CD4-positive, alpha-beta T cell treated with Interleukin-10 for 1 hour (primary cell): Measurements from ENCODE around the gene ANKRD36.
"Not testable (repeated sequence)": the region's sequence is repeated elsewhere in the genome, so short reads cannot be mapped to it uniquely, and the experiment has no call there.

Experiments
- DNase-seq: peaks from one replicate; pipeline ENCODE4 v3.0.0-alpha.2; 2020

ANKRD36 gene

DNA sequence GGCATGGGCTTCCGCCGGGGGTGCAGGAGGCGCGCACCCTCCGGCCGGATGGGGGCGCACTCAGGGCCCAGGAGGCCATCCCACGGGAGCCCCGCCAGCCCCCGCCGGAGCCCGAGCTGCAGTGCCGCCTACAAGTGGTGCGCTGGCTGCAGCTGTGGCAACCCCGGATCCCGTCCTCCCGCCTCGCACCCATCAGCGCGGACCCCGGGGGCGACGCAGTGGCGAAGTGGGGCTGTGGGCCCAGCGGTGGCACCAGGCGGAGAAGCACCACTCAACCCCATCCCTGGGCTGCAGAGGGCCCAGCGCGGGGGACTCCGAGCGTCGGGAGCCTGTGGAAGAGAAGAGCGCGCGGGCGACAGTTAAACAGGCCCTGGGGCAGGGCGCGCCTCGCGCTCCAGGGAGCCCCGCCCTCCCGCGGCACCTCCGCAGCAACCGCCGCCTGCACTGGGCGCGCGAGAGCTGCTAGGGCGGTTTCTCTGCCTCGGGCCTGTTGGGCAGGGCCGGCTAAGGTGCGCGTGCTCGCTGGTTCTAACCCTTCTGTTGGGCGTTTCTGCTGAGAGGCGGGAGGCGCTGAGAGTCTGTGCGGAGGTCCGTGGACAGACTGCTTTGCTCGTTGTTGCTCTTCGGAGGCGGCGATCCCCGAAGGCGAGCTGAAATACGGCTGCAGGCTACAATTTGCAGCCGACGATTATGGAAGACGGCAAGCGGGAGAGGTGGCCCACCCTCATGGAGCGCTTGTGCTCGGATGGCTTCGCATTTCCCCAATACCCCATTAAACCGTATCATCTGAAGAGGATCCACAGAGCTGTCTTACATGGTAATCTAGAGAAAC is at the start of gene ANKRD36:
Gene ANKRD36, plus strand, starts transcription at position 104 of the 832 bp plus-strand sequence. Its CDS starts 587 bp downstream, at position 691.
- peak; percentile 85 for DNase-seq

DNA sequence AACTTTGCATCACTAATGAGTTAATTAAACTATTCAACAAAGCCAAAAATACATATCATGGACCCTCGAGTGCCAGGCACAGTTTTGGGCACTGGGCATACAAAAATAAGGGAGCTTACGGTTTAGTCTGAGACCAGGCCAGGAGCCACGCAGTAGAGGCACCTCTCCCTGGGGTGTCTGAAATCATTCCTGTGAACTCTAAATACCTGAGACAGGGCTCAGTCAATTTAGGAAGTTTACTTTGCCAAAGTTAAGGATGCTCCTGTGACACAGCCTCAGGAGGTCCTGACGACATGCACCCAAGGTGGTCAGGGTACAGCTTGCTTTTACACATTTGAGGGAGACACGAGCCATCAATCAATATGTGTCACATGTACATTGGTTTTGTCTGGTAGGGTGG is 46.9 kb upstream of the ANKRD36 start:
- not testable (repeated sequence) for DNase-seq

DNA sequence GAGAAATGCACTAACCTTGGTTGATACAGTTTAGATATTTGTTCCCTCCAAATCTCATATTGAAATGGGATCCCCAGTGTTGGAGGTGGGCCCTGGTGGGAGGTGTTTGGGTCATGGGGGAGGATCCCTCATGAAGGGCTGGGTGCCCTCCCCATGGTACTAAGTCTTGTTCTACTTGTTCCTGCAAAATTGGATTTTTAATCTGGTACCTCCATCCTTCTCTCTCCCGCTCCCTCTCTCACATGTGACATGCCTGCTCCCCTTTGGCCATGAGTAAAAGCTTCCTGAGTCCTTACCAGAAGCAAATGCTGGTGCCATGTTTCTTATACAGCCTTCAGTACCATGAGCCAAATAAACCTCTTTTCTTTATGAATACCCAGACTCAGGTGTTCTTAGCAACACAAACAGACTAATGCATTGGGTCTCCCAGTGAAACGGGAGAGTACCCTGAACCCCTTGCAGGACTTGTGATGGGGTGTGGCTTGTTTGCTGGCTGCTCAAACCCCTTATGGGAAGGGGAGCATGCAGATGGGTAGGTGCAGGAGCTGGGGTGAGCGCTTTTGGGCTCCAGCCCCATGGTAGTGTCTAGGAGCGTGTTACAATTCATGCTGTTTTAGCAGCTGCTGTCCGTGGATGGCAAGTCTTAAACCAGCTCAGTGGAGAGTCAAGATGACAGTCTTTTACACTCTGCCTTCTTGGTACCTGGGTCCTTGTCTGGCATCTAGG is 45.5 kb upstream of the ANKRD36 start:
- DNase-seq, result no peak

DNA sequence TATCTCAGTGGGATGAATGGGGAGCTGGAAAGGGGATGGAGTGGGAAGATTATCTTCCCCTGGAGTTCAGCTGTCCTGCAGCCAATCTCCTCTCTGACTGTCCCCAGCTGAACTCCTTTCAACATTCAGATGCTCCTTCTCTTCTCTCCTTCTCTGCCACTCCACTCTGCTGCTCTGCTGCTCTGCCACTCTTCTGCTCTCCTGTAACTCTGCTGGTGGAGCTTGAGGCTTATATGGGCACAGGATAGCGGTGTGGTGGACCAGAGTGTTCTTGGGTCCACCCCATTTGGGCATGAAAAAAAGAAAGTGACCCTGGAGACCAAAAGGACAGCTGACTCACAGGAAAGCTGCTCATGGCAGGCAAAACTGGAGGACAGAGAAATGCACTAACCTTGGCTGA is 44.9 kb upstream of the ANKRD36 start:
- DNase-seq, result no peak

DNA sequence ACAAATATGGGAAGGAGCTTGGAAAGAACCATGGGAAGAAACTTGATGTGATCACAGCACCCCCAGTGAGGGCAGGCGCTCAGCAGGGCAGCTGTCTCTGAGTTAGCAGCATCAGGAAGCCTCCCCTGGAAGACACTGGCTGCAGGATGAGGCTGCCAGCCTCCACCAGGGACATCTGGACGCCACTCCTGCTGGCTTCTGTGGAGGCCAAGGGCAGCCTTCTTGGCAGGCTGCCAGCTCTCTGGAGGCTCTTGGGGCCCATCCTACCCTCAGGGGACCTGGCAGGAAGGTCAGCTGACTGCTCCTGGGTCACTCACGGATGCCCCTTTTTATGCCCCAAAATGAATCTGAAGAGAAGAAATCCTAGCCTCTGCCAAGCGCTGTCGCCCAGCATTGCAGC is 44.2 kb upstream of the ANKRD36 start:
- DNase-seq, result not testable (repeated sequence)

DNA sequence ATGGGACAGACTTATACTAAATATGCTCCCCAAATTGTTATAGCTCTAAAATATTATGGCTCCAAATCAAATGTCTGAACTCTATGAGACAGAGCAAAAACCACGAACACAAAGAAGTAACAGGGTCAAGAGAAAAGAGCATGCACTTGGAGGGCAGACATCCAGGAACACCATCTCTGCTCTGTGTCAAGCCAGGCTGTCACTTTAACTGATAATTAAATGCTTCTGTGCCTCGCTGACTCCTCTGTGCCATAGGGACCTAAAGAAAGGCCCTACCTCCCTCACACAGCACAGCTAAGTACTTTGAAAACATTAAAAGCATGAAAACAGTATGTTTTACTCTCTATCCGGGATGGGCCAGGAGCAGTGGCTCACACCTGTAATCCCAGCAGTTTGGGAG is 42.0 kb upstream of the ANKRD36 start:
- DNase-seq, result not testable (repeated sequence)

DNA sequence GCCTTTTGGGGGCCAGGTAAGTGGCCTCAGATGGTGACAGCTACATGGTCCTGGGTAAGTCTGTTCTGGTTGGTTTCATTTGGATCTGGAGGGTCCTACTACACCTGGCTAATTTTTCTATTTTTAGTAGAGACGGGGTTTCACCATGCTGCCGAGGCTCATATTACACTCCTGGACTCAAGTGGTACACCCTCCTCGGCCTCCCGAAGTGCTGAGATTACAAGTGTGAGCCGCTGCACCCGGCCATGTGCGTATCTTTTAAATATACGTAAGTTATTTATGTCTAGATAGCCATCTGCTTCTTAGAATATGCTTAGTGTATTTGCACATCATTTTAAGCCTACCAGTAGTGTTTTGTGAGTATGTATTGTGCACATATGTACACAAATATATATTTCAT is 35.7 kb upstream of the ANKRD36 start:
- not testable (repeated sequence) for DNase-seq

DNA sequence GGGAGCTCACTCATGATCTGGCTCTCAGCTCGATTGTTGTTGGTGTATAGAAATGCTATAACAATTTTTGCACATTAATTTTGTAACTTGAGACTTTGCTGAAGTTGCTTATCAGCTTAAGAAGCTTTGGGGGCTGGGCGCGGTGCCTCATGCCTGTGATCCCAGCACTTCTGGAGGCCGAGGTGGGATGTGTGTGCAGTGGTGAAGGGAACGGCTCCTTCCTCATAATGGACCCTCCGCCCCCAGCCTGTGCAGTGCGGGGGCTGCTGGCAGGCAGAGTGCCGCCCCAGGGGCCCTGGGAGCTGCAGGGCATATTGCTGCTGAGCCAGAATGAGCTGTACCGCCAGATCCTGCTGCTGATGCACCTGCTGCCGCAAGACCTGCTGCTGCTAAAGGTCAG is 32.1 kb upstream of the ANKRD36 start:
- not testable (repeated sequence) for DNase-seq

DNA sequence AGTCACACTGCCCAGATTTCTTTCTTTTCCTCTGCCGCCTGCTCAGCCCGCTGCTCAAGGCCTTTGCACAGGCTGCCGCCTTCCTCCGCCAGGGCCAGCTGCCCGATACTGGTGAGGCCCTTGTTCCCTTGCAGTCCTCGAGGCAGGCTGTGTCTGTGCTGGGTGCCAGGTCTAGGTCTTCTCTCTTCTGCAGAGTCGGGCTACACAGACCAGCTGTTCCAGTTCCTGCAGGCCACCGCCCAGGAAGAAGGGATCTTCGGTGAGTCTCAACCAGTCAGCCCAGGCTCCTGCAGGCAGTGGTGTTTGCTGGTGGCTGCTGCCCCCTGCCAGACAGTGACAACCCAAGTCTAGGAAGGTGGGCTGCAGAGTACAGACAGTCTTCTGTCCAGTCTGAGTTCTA is 30.7 kb upstream of the ANKRD36 start:
- not testable (repeated sequence) for DNase-seq

DNA sequence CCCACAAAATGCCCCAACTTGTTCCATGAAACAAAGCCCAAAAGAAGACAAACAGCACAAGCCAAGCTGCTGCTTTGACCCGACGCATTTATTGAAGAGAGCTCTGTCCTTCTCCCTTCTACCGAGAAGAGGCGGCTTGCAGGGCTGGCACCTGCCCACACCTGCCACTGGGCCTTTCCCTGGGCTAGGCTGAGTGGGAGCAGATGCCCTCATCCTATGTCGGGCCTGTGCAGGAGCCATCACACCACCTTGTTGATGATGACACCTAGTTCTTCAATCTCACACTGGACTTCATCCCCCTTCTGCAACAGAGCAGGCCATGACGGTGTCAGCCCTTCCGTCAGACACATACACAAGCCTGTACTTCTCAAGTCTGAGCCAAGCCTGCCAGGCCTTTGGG is 29.4 kb upstream of the ANKRD36 start:
- not testable (repeated sequence) for DNase-seq

DNA sequence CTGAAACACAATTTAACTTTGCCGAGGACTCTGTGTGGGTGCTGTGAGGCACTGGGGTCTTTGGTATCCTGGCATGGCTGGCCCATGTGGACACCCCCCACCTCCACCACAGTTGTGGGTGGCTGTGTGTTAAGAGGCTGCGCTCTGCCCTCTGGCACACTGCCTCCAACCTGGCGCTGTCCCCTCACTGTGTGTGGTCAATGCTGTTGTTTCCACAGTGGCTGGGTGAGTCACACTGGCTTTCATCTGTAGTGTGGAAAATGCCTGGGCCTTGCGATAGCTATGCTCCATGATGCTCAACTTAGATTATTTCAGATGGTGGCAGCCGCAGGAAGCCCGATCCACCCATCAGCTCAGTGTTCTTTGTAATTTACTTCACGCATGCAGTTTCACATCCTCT is 27.9 kb upstream of the ANKRD36 start:
- not testable (repeated sequence) for DNase-seq

DNA sequence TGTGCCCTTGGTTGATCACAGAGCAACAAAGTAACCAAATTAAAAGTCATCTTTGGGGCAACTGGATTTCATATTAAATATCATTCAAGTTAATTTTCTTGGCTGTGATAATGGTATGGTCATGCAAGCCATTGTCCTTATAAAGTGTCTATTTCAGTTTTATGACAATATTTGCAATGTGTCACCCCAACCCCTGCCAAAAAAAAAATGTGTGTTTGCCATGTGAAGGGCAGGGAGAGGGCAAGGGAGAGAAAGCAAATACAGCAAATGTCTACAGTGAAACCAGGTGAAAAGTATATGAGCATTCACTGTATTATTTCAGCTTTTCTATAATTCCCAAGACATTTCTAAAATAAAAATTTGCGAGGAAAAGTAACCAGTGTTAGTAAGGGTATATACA is 24.2 kb upstream of the ANKRD36 start:
- DNase-seq, result not testable (repeated sequence)

DNA sequence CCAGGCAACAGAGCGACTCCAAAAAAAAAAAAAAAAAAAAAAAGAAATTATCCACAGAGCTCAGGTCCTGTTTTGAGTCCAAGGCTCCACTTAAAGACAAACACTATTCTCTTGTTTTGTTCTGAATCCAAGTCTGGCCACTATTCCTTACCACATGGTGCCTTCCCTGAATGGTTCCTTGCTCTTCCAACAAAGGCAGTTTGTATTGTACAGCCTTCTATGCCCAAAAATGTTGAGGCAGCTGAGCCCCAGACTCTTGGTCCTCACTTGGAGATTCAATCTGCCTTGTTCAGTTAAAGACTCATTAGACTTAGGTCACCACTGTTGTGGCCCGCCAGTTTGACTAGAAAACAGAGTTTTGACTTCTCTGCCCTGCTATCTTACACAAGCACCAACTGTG is 20.0 kb upstream of the ANKRD36 start:
- DNase-seq, result not testable (repeated sequence)

DNA sequence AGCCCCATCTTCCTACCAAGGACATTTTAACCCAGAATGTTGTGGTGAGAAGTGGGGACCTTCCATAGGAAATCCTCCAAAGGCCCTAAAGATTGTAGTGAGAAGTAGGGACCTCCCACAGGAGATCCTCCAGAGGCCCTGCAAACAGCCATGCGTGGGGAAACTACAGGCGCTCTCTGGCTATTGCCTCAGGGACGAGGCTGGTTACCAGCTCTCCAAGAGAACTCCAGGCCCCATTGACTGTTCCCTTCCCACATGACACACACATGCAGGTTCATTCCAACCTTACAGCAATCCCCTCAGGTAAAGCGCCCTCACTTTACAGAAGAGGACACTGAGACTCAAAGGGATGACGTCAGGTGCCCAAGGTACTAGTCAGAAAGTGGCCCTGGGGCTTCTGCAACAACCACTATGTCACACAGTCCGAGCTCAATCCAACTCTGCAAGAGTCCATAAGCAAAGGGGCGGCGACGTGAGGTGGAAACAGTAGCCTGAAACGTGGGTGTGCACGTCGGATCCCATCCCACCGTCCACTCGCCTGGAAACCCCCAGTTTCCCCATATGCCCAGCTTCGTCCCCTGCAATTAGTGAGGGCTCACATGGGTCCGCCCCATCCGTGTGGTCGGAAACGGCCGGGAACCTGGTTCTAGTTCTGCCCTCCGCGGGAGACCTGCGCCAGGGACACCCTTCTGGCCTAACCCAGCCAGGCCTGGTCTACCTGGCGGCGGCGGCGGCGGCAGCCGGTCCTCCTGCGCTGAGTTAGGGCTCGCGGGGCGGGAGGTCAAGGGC is 18.8 kb upstream of the ANKRD36 start:
- DNase-seq, result not testable (repeated sequence)

DNA sequence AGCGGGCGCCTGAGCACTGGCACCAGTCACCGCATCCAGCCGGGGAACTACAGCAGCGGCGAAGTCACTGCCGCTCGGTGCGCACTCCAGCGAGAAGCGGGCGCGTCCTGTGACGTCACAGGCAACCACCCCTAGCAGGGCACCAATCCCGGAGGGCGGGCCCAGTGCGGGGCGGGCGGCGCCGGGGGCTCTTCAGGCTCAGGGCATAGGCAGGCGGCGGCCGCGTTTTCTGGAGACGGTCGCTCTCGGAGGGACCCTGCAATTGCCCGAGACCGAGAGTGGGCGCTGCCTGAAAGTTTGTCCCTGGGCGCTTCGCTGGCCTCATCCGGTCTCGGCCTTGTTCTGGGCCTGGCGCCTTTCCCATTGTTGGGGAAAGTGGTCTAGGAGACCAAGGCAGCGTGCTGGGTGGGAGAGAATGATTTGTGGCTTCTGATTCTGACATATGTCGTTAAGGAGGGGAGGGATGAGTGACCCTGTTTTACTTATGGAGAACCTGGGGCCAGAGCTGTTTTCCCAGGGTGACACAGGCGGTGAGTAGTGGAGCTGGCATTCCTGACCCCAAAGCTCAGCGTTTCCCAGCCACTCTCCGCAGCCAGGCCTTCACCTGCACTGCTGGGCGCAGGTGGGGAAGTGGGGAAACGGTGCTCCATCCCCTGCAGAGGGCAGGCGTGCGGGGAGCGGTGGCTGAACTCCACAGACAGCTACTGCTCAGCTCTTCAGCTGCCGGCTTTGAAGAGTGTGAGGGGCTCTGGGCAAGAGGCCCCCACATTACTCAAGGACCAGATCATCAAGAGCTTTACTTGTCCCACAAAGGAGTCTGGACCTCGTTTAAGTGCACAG is 18.0 kb upstream of the ANKRD36 start, which contains the start of gene FAHD2B:
Gene FAHD2B, minus strand, starts transcription at position 111 of the 840 bp plus-strand sequence. CDS start 3,176 bp downstream, outside the sequence.
- DNase-seq, result peak; percentile 87

DNA sequence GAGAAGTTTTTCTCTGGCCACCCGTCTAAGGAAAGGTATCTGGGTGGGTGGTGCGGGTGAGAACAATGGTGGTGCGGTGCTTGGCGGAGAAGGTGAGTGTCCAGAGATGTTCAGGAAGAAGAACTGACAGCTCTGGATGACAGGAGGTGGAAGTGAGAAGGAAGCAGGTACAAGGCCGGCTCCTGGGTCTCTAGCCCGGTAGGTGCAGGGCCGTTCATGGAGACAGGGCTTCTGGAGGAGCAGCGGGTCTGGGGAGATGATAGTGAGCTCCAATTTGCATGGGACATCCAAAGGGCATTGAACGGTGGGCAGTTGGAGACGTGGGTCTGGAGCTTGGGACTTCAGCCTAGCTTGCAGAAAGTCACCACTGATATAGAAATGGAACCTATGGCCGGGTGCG is 17.3 kb upstream of the ANKRD36 start:
- no peak for DNase-seq

DNA sequence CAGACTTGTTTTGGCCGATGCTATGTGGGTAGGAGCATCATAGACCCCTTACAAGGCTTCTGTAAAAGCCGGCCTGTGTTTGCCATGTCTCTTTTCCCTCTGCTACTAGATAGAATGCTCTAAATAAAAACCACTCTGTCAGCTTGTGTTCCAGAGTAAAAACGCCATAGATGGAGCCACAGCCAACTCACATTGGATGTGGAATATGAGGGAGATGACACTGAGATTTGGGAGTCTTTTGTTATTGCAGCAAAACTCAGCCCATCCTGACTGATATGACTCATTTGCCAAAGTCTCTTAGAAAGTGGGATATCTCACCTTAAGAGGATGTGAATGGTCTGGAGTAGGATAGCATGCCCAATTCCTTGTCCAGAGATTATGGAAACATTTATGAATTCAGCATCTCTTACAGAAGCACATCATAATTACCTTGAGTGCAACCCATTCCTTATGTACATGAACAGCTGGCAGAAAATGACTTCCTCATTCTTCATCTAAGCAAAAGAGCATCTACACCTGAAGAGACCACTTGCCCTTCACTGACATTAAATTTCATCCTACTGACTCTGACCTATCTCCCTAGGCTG is 14.1 kb upstream of the ANKRD36 start:
- not testable (repeated sequence) for DNase-seq

DNA sequence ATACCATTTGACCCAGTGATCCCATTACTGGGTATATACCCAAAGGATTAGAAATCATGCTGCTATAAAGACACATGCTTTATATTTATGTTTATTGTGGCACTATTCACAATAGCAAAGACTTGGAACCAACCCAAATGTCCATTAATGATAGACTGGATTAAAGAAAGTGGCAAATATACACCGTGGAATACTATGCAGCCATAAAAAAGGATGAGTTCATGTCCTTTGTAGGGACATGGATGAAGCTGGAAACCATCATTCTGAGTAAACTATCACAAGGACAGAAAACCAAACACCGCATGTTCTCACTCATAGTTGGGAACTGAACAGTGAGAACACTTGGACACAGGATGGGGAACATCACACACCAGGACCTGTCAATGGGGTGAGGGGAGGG is 6.1 kb upstream of the ANKRD36 start:
- DNase-seq, result not testable (repeated sequence)

DNA sequence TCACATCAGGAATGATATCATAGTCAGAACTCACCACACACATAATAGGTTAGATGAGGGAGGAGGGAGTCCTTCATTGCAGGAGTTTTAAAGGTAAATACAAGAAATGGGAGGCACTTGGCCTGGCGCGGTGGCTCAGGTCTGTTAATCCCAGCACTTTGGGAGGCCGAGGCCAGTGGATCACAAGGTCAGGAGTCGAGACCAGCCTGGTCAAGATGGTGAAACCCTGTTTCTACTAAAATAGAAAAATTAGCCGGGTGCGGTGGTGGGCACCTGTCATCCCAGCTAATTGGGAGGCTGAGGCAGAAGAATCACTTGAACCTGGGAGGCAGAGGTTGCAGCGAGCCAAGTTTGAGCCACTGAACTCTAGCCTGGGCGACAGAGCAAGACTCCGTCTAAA is 1.7 kb upstream of the ANKRD36 start:
- not testable (repeated sequence) for DNase-seq

DNA sequence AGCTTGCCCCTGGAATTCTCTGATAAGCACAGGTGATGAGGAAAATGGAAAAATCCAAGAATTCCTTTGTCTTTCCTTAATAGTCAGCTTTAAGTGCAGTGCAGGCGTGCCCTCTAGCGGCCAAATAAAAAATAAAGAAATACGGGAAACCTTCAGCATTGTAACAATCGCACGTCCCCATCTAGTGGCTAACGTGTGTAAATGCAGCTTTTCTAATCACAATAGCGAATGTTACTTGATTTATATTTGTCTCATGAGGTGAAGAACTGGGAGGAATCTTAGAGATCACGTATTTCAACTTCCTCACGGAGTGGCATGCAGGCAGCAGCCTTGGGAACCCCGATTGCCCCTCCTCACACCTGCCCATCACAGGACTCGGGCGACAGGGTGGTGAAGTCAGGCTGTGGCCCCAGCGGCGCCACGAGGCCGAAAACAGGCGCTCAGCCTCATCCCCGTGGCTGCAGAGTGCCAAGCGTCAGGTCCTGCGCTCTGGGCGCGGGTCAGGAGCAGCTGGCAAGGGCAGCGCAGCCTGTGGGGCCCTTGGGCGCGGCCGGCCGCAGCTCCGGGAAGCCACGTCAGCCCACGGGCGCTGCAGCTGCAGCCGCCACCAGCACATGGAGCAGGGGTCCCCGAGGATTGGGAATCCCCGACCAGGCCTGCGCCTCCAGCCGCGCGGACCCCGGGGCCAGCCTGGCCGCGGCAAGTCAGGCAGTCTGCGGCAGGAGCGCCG is 468 bp upstream of the ANKRD36 start:
- DNase-seq, result peak; percentile 82

DNA sequence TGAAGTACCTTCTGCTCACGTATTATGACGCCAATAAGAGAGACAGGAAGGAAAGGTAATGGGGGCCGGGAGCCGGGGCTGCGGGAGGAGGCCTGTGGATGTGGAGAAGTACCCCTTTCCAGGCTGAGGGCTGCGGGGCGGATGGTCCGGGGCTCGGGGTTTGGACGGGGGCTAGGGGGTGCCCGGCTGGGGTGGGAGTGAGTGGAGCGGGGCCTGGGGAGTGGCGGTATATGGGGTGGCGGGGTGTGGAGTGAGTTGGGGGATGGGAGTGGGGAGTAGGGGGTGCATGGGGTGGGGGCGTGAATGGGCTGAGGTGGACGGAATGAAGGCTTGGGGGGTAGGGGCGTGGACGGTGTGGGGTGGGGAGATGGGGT is 916 bp downstream of the ANKRD36 start:
- DNase-seq, result not testable (repeated sequence)
